Calu3 (cell line): ENCODE measurements around the gene MCUB. TPM values are rescaled to one million over a fixed set of nuclear protein-coding genes. Genes with fewer than 3 reads are reported as not detected.

ENCODE experiments used
- BruUV-seq: library from RNA; stranded (reverse); fragments of 400-500 nt; replicated peaks from 2 replicates; lab custom pipeline; 2021; lab: Mats Ljungman, UMichigan
- CTCF ChIA-PET: fragments of 300-600 bp; sonication (Branson Sonifier 250); formaldehyde crosslinking; loops from one replicate; lab custom pipeline; 2022; ENCODE audit warnings: antibody characterized with exemption; lab: Charles Lee
- DNase-seq: peaks from one replicate; pipeline ENCODE4 v3.0.0; 2022
- H3K27ac Mint-ChIP-seq: one replicate; pipeline ENCODE4 v1.8.0; 2022; ENCODE audit warnings: mixed read lengths; ENCODE audit not compliant: unreplicated experiment
- H3K27me3 Mint-ChIP-seq: one replicate; pipeline ENCODE4 v1.8.0; 2022; ENCODE audit warnings: mixed read lengths; ENCODE audit not compliant: unreplicated experiment
- H3K36me3 Mint-ChIP-seq: one replicate; pipeline ENCODE4 v1.8.0; 2022; ENCODE audit warnings: mild to moderate bottlenecking, moderate library complexity, mixed read lengths; ENCODE audit not compliant: insufficient read depth, unreplicated experiment
- H3K4me1 Mint-ChIP-seq: one replicate; pipeline ENCODE4 v1.8.0; 2022; ENCODE audit warnings: mild to moderate bottlenecking, low read depth, mixed read lengths; ENCODE audit not compliant: unreplicated experiment
- H3K4me3 Mint-ChIP-seq: one replicate; pipeline ENCODE4 v1.8.0; 2022; ENCODE audit warnings: mild to moderate bottlenecking, low read depth, moderate library complexity, mixed read lengths; ENCODE audit not compliant: unreplicated experiment
- H3K9me3 Mint-ChIP-seq: one replicate; pipeline ENCODE4 v1.8.0; 2022; ENCODE audit warnings: low read depth, mixed read lengths; ENCODE audit not compliant: unreplicated experiment
- CTCF ChIP-seq: fragments of 200-600 bp; IDR thresholded peaks from one replicate; pipeline ENCODE4 v1.8.0; 2022; ENCODE audit warnings: antibody characterized with exemption; ENCODE audit not compliant: unreplicated experiment
- intact Hi-C: fragments of 100-400 bp; cut with micrococcal nuclease; formaldehyde crosslinking; loops from one replicate; pipeline ENCODE4 v1.10.0; 2022; ENCODE audit not compliant: unreplicated experiment
- total RNA-seq: library from RNA; stranded (reverse); gene quantifications from 2 replicates; pipeline ENCODE4 v1.2.3, GENCODE V29; 2022

MCUB gene
- total RNA-seq, 1 experiment from 2014 or later = 11.8 TPM

DNA sequence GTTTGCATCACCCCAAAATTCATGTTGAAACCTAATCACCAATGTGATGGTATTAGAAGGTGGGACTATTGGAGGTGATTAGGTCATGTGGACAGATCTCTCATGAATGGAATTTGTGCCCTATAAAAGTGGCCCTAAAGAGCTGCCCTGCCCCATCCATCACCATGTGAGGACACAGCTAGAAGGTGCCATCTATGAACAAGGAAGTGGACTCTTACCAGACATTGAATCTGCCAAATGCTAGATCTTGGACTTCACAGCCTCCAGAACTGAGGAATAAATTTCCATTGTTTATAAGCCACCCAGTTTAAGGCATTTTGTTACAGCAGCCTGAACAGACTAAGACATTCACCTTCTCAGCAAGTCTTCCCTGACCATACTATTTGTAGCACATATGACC lies 162.3 kb downstream of the MCUB start:
- H3K9me3 Mint-ChIP-seq = peaks cover 6% of the 10 kb centered on the region
- CTCF ChIA-PET = no interaction called here
- H3K27ac Mint-ChIP-seq = peak overlapping the region; percentile 10
- intact Hi-C loops = no loop called here
- no peaks in the 10 kb centered on the region for H3K27me3 Mint-ChIP-seq
- peaks cover 25% of the 10 kb centered on the region for H3K4me1 Mint-ChIP-seq
- no TSS peak for BruUV-seq
- no peak for DNase-seq
- no peak for TF ChIP-seq CTCF
- H3K4me3 Mint-ChIP-seq = no peak overlapping the region
- peaks cover 2% of the 10 kb centered on the region for H3K36me3 Mint-ChIP-seq

- DNase-seq = no peak
- H3K9me3 Mint-ChIP-seq = peaks cover 6% of the 10 kb centered on the region
- no peaks in the 10 kb centered on the region for H3K27me3 Mint-ChIP-seq
- CTCF ChIA-PET = no interaction called here
- no peak overlapping the region for H3K4me3 Mint-ChIP-seq
- no peak for TF ChIP-seq CTCF
- BruUV-seq = no TSS peak
- no peak overlapping the region for H3K27ac Mint-ChIP-seq
- peaks cover 10% of the 10 kb centered on the region for H3K36me3 Mint-ChIP-seq
- intact Hi-C loops = no loop called here
- H3K4me1 Mint-ChIP-seq = peaks cover 32% of the 10 kb centered on the region
Observed at GRCh38 chr4:109723110-109723509, 163.1 kb downstream of the MCUB start.

GRCh38 chr4:109728385-109728784 lies 168.3 kb downstream of the MCUB start:
- Mint-ChIP-seq H3K4me1 (peaks cover 22% of the 10 kb centered on the region), H3K36me3 (peaks cover 34% of the 10 kb centered on the region), H3K27ac (peak overlapping the region; percentile 82), H3K9me3 (no peaks in the 10 kb centered on the region), H3K4me3 (peak overlapping the region; percentile 63), H3K27me3 (no peaks in the 10 kb centered on the region)
- intact Hi-C loops = loop anchor here (5.0 kb wide), 1 partner anchor 74 kb away; the partner anchor contains the start of gene CFI
- no peak for DNase-seq
- no peak for TF ChIP-seq CTCF
- CTCF ChIA-PET = interaction anchor here (0.6 to 0.7 kb wide), 2 partner anchors 357 to 1863 kb away, joined by 3 to 6 read pairs; no protein-coding TSS in a partner anchor
- no TSS peak for BruUV-seq

- H3K9me3 Mint-ChIP-seq = no peaks in the 10 kb centered on the region
- peaks cover 34% of the 10 kb centered on the region for H3K36me3 Mint-ChIP-seq
- intact Hi-C loops = loop anchor here (5.0 kb wide), 1 partner anchor 73 kb away; the partner anchor contains the start of gene CFI
- CTCF ChIA-PET = interaction anchor here (0.6 to 1.3 kb wide), 5 partner anchors 26 to 1864 kb away, joined by 3 to 6 read pairs (median 3); partner anchors contain the start of gene CASP6
- H3K4me3 Mint-ChIP-seq = peak overlapping the region; percentile 63
- peaks cover 22% of the 10 kb centered on the region for H3K4me1 Mint-ChIP-seq
- TSS peak; percentile 47 for BruUV-seq
- peak overlapping the region; percentile 82 for H3K27ac Mint-ChIP-seq
- H3K27me3 Mint-ChIP-seq = no peaks in the 10 kb centered on the region
- no peak for TF ChIP-seq CTCF
- no peak for DNase-seq
Observed at GRCh38 chr4:109729117-109729717, 169.2 kb downstream of the MCUB start.
